SK-MEL-5 (cell line): ENCODE data around the gene NEK8. TPM values are rescaled to one million over a fixed set of nuclear protein-coding genes. Genes with fewer than 3 reads are reported as not detected.

Experiments used
- DNase-seq: peaks from one replicate; pipeline ENCODE4 v3.0.0-alpha.2; 2016; ENCODE audit warnings: low read depth, low spot score
- in situ Hi-C: cut with HindIII; loops from 2 replicates; pipeline ENCODE4 v1.10.0; 2016; ENCODE audit warnings: low sequenced_read_pairs, high pct_unique_total_duplicates, low pct_unique_long_range_greater_than_20kb
- small RNA-seq, 2 experiments: library from RNA; depleted of rRNA; stranded (forward); fragments of <200 nt; gene quantifications; one replicate each; pipeline ENCODE3, GENCODE V24; 2014
- total RNA-seq: library from RNA; depleted of rRNA; stranded (reverse); fragments of >200 nt; shearing (Covaris generic); gene quantifications from 2 replicates; pipeline ENCODE4 v1.2.3, GENCODE V29; 2014; rRNA removed

NEK8 gene
- total RNA-seq, 1 experiment from 2014 or later: 1.8 TPM

DNA sequence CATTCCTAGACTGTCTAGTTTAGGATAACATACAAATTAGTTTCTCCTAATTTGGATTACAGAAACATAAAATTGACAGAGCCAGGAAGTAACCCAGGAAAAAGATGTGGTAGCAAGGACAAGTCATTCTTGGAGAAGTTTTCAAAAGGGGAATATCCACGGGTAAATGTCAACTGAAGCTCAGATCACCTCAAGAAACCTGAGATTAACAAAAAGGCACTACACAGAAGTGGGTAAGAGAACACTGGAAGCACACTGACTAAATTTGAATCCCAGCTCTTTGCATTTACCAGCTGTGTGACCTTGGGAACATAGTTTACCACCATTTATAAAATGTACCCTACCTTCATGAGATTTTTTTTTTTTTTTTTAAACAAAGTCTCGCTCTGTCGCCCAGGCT lies 54.6 kb downstream of the NEK8 start:
- in situ Hi-C loops: no loop called here

DNA sequence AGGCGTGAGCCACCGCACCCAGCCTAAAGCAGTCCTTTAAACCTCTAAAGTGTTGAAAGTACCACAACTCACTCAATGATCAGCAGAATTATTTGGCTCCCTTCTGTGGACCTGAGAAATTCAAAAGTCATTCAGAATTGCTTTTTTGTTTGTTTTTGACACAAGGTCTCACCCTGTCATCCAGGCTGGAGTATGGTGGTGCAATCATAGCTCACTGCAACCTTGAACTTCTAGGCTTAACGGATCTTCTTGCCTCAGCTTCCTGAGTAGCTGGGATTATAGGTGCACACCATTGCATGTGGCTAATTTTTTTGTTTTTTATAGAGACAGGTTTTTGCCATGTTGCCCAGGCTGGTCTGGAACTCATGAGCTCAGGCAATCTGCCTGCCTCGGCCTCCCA lies 59.5 kb downstream of the NEK8 start:
- in situ Hi-C loops: no loop called here
- no peak for DNase-seq

More for the DNA sequence above, 54.6 kb downstream of the NEK8 start:
- no peak for DNase-seq

Small RNA genes within 50 kb of the gene (small RNA-seq; reads per million reads assigned to genes)
- gene SNORD42A: 0 reads per million in 2 experiments
- 0 to 0.02 reads per million in 2 experiments for gene SNORD42B
- 0 reads per million in 2 experiments for gene SNORD4A
- gene SNORD4B: 0 reads per million in 2 experiments

Other genes starting within 250 kb of the NEK8 start
- gene FOXN1, start 222.4 kb upstream of the NEK8 start, total RNA-seq: not detected in 2 replicates
- 38.8 and 45.0 TPM in 2 replicates for gene UNC119, start 176.2 kb upstream of the NEK8 start, total RNA-seq
- gene PIGS, start 157.3 kb upstream of the NEK8 start, total RNA-seq: 45.4 and 46.6 TPM in 2 replicates
- gene ALDOC, start 151.9 kb upstream of the NEK8 start, total RNA-seq: 22.5 and 24.2 TPM in 2 replicates
- gene SPAG5, start 129.8 kb upstream of the NEK8 start, total RNA-seq: 33.5 and 44.0 TPM in 2 replicates
- gene RSKR, start 114.6 kb upstream of the NEK8 start, total RNA-seq: 3.4 and 4.8 TPM in 2 replicates
- 146 and 160 TPM in 2 replicates for gene BLTP2, start 83.6 kb upstream of the NEK8 start, total RNA-seq
- 61.3 and 66.1 TPM in 2 replicates for gene SDF2, start 66.9 kb upstream of the NEK8 start, total RNA-seq
- 38.6 and 47.1 TPM in 2 replicates for gene SUPT6H, start 66.6 kb upstream of the NEK8 start, total RNA-seq
- gene PROCA1, start 16.9 kb upstream of the NEK8 start, total RNA-seq: 0.16 TPM in 1 of 2 replicates, not detected in the other
- 89.9 and 93.4 TPM in 2 replicates for gene RAB34, start 10.9 kb upstream of the NEK8 start, total RNA-seq
- gene RPL23A, start 8.8 kb upstream of the NEK8 start, total RNA-seq: 965 and 1,109 TPM in 2 replicates
- gene TLCD1, start 2.6 kb upstream of the NEK8 start, total RNA-seq: 12.0 and 17.3 TPM in 2 replicates
- 72.8 and 76.2 TPM in 2 replicates for gene TRAF4, start 15.2 kb downstream of the NEK8 start, total RNA-seq
- 11.3 and 14.7 TPM in 2 replicates for gene FAM222B, start 114.0 kb downstream of the NEK8 start, total RNA-seq
- 23.8 and 35.7 TPM in 2 replicates for gene ERAL1, start 126.2 kb downstream of the NEK8 start, total RNA-seq
- 12.6 and 12.8 TPM in 2 replicates for gene FLOT2, start 168.9 kb downstream of the NEK8 start, total RNA-seq
- 21.8 and 23.8 TPM in 2 replicates for gene DHRS13, start 174.3 kb downstream of the NEK8 start, total RNA-seq
- gene PHF12, start 222.7 kb downstream of the NEK8 start, total RNA-seq: 9.5 and 12.7 TPM in 2 replicates